ENCODE measurements around the gene LAMC3. TPM values are rescaled to one million over a fixed set of nuclear protein-coding genes. Genes with fewer than 3 reads are reported as not detected.
"Not testable (repeated sequence)": the region's sequence is repeated elsewhere in the genome, so short reads cannot be mapped to it uniquely, and the experiment has no call there.

Gene LAMC3
- total RNA-seq, 1 experiment from 2014 or later: 1.4 TPM

- no peak for DNase-seq (ENCODE audit: low spot score)
Observed at GRCh38 chr9:131028931-131029573, 20.1 kb downstream of the LAMC3 start.

GRCh38 chr9:131029574-131029952, 20.6 kb downstream of the LAMC3 start:
- DNase-seq (ENCODE audit: low spot score): no peak

- DNase-seq (ENCODE audit: low spot score): no peak
Observed at GRCh38 chr9:131030239-131031004, 21.4 kb downstream of the LAMC3 start.

GRCh38 chr9:131031005-131031641, 22.1 kb downstream of the LAMC3 start:
- DNase-seq (ENCODE audit: low spot score): no peak

GRCh38 chr9:131031642-131032005, 22.6 kb downstream of the LAMC3 start:
- DNase-seq (ENCODE audit: low spot score): no peak

GRCh38 chr9:131032384-131032783, 23.4 kb downstream of the LAMC3 start:
- no peak for DNase-seq (ENCODE audit: low spot score)

- no peak for DNase-seq (ENCODE audit: low spot score)
Observed at GRCh38 chr9:131033269-131034224, 24.6 kb downstream of the LAMC3 start.

GRCh38 chr9:131034268-131034667, 25.3 kb downstream of the LAMC3 start:
- DNase-seq (ENCODE audit: low spot score): no peak

GRCh38 chr9:131034749-131035148, 25.8 kb downstream of the LAMC3 start:
- not testable (repeated sequence) for DNase-seq (ENCODE audit: low spot score)

- DNase-seq (ENCODE audit: low spot score): no peak
Observed at GRCh38 chr9:131035548-131035947, 26.6 kb downstream of the LAMC3 start.

GRCh38 chr9:131036071-131036470, 27.1 kb downstream of the LAMC3 start:
- DNase-seq (ENCODE audit: low spot score): no peak

- DNase-seq (ENCODE audit: low spot score): no peak
Observed at GRCh38 chr9:131036529-131037334, 27.8 kb downstream of the LAMC3 start.

- DNase-seq (ENCODE audit: low spot score): no peak
Observed at GRCh38 chr9:131037335-131038255, 28.6 kb downstream of the LAMC3 start.

GRCh38 chr9:131038256-131039128, 29.5 kb downstream of the LAMC3 start:
- no peak for DNase-seq (ENCODE audit: low spot score)

GRCh38 chr9:131039129-131039954, 30.4 kb downstream of the LAMC3 start:
- DNase-seq (ENCODE audit: low spot score): no peak

GRCh38 chr9:131042666-131043065, 33.7 kb downstream of the LAMC3 start:
- no peak for DNase-seq (ENCODE audit: low spot score)

- DNase-seq (ENCODE audit: low spot score): no peak
Observed at GRCh38 chr9:131043087-131043486, 34.1 kb downstream of the LAMC3 start.

- no peak for DNase-seq (ENCODE audit: low spot score)
Observed at GRCh38 chr9:131043646-131044045, 34.7 kb downstream of the LAMC3 start.

Data from A172 (cell line).